A673 (cell line): Measurements from ENCODE around the gene RIPOR3.

Source experiments
- CTCF ChIP-seq: fragments of 300-800, 200-600 bp; sonication (generic); conservative IDR thresholded peaks from 2 replicates; pipeline ENCODE4 v1.5.1; 2017; ENCODE audit warnings: low read depth, mild to moderate bottlenecking, antibody characterized with exemption, low read length, moderate library complexity, mixed read lengths
- EZH2 ChIP-seq: fragments of 200-600 bp; sonication (generic); IDR thresholded peaks from 2 replicates; pipeline ENCODE4 v1.6.1; 2017; ENCODE audit warnings: borderline replicate concordance, low read depth, mild to moderate bottlenecking, mixed read lengths, antibody characterized with exemption, low read length; ENCODE audit not compliant: poor library complexity, severe bottlenecking

GRCh38 chr20:50560867-50561266 lies 130.5 kb downstream of the RIPOR3 start:
- no peak for TF ChIP-seq CTCF
- no peak for TF ChIP-seq EZH2
